Measurements from ENCODE around the gene PAX2. TPM values are rescaled to one million over a fixed set of nuclear protein-coding genes. Genes with fewer than 3 reads are reported as not detected.
A peak's percentile ranks its signal among the peaks of the same experiment; 100 is the strongest.

The PAX2 gene
- total RNA-seq, 1 donor from 2014 or later, result not detected

DNA sequence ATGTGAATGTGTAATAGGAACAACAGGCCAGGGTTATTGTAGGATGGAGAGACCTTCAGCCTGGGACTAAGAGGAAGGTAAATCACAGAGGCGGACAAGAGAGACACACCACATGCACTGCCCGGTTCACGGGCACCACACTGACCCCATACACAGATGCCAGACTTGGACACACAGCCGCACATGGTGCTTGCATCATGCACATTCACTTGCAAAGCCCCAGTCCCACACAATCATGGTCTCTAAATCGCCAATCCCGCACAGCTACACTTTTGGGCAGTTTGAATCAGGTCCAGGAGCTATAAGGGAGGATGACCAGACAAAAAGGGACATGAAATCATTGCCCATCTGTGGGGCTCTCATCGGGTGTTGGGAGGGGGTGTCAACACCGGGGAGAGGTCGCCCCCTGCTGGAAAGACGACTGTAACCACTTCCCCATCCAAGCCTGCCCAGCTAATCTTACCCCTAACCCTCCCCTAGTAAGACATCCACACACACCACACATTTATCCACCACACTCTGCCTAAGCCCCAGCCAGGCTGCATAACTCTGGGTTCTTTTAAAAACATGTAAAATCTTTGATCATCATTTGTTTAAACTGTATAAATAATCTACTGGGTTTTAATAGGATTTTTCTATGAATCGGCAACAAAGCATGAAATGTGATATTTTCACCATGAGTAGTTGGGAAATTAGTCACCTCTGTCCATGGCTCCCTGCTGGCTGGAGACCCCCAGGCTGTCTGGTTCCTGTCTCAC lies 126.8 kb downstream of the PAX2 start:
- H3K27me3 ChIP-seq, result peaks cover 34% of the 10 kb centered on the region
- DNase-seq, result no peak

DNA sequence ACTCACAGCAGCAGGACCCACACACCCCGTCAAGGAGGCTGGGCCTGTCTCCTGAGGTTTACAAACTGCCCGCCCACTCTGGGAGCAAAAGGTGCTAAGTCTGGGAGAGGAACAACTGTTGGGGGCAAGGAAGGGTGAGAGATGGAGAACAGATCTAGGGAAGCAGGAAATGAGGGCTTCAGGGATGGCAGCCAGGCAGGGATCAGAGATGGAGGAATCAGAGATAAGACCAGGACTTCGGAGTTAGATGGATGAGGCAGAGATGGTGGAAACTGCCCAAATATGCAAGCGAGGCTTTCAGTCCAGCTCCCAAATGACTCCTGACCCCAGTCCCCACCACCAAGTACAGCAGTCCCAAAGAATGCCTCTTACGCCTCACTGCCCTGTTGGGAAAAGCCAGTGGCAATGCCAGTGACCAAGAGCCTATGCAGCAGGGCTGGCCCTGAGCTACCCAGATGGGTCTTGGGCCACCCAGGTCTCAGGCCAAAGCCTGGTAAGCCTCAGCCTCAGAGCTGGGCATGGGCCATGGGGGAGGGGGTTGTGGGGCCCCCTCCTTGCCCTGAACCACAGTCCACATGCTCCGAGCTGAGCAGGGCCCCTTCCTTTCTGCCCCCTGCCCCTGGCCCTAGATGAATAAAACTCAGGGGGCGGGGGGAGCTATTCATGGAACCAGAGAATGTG lies 127.9 kb downstream of the PAX2 start:
- intact Hi-C loops (cut with DNase I), result no loop called here
- DNase-seq (no peak), ATAC-seq (no peak)
- Histone ChIP-seq H3K4me1 (no peaks in the 10 kb centered on the region), H3K27ac (no peak overlapping the region), H3K9me3 (no peaks in the 10 kb centered on the region), H3K36me3 (no peaks in the 10 kb centered on the region), H3K4me3 (no peak overlapping the region), H3K27me3 (peaks cover 32% of the 10 kb centered on the region)
- TF ChIP-seq, protein P1, sequence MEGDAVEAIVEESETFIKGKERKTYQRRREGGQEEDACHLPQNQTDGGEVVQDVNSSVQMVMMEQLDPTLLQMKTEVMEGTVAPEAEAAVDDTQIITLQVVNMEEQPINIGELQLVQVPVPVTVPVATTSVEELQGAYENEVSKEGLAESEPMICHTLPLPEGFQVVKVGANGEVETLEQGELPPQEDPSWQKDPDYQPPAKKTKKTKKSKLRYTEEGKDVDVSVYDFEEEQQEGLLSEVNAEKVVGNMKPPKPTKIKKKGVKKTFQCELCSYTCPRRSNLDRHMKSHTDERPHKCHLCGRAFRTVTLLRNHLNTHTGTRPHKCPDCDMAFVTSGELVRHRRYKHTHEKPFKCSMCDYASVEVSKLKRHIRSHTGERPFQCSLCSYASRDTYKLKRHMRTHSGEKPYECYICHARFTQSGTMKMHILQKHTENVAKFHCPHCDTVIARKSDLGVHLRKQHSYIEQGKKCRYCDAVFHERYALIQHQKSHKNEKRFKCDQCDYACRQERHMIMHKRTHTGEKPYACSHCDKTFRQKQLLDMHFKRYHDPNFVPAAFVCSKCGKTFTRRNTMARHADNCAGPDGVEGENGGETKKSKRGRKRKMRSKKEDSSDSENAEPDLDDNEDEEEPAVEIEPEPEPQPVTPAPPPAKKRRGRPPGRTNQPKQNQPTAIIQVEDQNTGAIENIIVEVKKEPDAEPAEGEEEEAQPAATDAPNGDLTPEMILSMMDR (IDR thresholded peaks at IDR 0.05), result no peak

More for the DNA sequence above, 126.8 kb downstream of the PAX2 start:
- Histone ChIP-seq H3K27ac (no peak overlapping the region), H3K36me3 (no peaks in the 10 kb centered on the region), H3K9me3 (no peaks in the 10 kb centered on the region), H3K4me1 (no peaks in the 10 kb centered on the region), H3K4me3 (no peak overlapping the region)
- intact Hi-C loops (cut with DNase I), result no loop called here
- peak; percentile 59 for ATAC-seq
- TF ChIP-seq, protein P1 (IDR thresholded peaks at IDR 0.05), result peak; percentile 48

DNA sequence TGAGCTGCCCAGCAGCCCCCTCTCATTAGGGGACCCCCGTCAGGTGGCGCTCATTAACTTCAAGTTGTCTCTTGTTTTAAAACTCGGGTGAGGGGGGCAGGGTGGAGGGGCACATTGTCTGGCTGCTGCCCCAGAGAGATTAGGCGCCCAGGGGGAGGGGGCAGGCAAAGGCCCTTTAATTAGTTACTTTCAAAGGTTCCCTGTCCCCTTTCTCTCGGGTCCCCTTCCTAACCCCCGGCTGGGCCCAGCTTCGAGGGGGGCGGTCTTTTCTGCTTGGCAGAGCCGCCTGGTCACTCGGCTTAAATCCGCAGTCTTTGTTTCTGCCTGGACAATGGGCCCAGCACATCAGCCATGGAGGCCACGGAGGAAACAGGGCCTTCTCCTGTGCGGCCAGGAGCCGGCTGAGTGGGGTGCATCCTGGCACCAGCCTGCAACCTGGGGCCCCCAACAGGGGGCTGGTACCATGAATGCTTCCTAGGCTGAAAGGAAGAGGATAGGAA lies 128.5 kb downstream of the PAX2 start:
- H3K27ac ChIP-seq, result no peak overlapping the region
- TF ChIP-seq, protein P1 (IDR thresholded peaks at IDR 0.05), result no peak
- H3K4me3 ChIP-seq, result no peak overlapping the region
- no peak for DNase-seq
- H3K36me3 ChIP-seq, result no peaks in the 10 kb centered on the region
- ATAC-seq, result no peak
- no peaks in the 10 kb centered on the region for H3K4me1 ChIP-seq
- no peaks in the 10 kb centered on the region for H3K9me3 ChIP-seq
- H3K27me3 ChIP-seq, result peaks cover 27% of the 10 kb centered on the region
- intact Hi-C loops (cut with DNase I), result no loop called here

DNA sequence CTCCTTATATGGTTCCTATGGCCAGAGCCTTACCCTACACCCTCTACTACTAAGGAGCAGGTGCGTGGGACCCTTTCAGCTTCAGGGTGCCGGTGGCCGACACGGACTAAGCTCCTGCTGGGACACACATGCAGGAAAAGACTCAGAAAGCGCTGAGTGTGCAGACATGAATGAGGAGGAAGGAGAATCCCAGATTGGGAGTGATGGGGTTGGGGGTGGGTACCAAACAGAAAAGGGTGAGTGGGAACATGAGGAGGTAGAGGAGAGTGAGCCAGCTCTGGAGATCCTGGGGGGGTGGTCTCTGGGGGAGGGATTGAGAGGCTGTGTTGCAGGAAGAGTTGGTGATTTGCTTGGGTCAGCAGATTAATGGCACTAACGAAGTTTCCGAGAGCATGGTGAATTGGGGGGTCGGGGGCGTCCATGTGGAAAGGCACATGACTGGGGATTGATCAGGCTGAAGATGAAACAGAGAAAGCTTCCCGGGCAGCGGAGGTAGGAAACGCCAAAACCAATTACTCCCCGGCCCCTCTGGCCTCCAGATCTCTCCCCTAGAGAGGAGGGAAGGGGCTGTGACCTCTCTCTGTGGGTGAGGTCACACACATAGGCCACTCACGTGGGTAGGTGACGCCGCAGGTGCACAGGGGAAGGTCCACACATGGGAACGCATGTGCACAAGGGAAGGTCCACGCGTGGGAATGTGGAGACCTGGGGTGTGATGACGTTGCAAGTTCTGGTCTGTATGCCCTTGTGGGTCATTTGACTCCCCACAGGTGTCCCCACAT lies 129.5 kb downstream of the PAX2 start:
- intact Hi-C loops (cut with DNase I), result no loop called here
- Histone ChIP-seq H3K36me3 (no peaks in the 10 kb centered on the region), H3K4me1 (no peaks in the 10 kb centered on the region), H3K9me3 (no peaks in the 10 kb centered on the region), H3K4me3 (no peak overlapping the region), H3K27me3 (peaks cover 25% of the 10 kb centered on the region), H3K27ac (no peak overlapping the region)
- DNase-seq (no peak), ATAC-seq (no peak)
- TF ChIP-seq, protein P1 (IDR thresholded peaks at IDR 0.05), result no peak

DNA sequence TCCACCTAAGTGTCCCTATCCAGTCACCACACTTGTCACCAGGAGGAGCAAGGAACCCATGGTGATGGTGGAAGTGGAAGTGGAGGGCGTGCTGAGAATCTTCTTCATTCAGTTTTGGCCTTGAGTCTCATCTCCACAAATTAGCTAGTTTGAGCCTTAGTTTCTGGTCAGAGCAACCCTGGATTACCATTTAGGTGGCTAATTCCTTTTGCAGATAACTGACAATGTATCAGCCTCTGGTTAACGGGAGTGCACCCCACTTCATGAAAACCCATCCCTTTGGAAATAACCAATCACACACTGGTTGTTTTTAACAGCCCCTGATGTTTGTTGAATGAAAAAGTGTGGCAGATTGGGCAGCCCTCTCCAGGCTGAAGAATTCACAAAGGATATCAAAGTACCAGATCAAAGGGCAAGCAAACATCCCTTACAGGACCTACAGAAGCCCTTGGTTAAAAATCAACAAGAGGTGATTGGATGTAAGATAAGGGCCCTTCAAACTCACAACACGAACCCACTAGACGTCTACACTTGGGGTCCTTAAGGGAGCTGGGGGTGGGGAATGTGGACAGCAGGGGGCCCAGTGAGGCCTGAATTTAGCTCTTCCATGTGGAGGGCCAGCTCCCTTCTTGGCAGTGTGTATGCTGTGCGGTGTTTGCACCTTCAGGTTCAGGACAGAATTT lies 130.2 kb downstream of the PAX2 start:
- Histone ChIP-seq H3K36me3 (no peaks in the 10 kb centered on the region), H3K4me3 (no peak overlapping the region), H3K27me3 (peaks cover 25% of the 10 kb centered on the region), H3K27ac (no peak overlapping the region), H3K9me3 (no peaks in the 10 kb centered on the region), H3K4me1 (no peaks in the 10 kb centered on the region)
- DNase-seq (no peak), ATAC-seq (no peak)
- TF ChIP-seq, protein P1 (IDR thresholded peaks at IDR 0.05), result no peak
- intact Hi-C loops (cut with DNase I), result no loop called here
